Measurements from ENCODE around the gene INSIG2.

Gene INSIG2

DNA sequence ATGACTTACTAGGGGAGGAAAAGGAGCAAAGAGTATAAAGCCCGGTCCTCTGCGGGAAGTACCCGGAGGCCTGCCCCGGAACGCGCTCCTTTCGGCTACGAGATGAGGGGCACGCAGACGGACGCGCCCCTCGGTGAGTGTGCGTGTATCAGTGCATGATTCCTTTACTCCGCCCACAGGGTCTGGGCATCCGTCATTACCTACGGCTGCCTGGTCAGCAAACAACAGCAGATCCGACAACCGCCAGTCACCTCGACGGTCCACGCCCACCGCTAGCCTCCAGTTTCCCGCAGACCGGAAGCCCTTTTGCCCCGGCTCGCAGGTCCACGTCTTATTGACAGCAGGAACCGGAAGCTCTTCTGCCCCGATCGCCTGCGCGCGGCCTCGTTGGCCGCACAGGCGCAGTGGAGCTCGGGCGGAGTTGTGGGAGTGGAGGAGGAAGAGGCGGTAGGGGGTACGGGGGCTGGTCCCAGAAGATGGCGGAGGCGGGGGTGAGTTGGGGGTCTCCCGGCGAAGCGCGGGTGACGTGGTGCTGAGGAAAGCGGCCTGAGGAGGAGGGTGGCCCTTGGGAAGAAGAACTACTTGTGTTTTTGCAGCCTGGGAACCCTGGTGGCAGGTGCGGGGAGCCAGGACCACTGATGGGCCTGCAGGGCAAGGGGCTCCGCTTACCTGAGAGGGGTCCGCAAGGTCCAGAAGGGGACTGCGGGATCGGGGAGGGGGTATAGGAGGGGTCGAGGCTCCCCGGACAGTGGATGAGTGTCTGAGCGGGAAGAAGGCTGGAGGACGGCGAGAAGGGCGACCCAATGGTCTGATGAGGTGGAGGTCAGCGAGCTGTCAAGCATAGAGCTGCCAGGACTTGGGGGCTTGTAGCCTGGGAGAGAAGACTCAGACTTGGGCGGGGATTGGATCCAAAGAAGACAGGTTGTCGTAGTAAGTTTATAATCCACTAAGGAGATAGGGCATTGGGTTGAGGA is at the start of gene INSIG2:
INSIG2 (plus strand) TSS at position 421 of the 974 bp plus-strand sequence. CDS start 8,086 bp downstream, outside the sequence.
- Histone ChIP-seq H3K4me3 (ENCODE audit: low read depth, low read length) (peak within 1 kb of the TSS; percentile 90), H3K9ac (ENCODE audit: low read depth, low read length) (peak within 1 kb of the TSS; percentile 74), H3K36me3 (ENCODE audit: control insufficient read depth, insufficient read depth, low read length) (no peaks in the 10 kb centered on the region), H3K9me3 (ENCODE audit: control insufficient read depth, insufficient read depth, low read length) (no peaks in the 10 kb centered on the region), H3K27me3 (ENCODE audit: control insufficient read depth, insufficient read depth, low read length) (no peaks in the 10 kb centered on the region), H3K4me1 (ENCODE audit: control insufficient read depth, insufficient read depth, low read length) (peaks cover 2% of the 10 kb centered on the region)

DNA sequence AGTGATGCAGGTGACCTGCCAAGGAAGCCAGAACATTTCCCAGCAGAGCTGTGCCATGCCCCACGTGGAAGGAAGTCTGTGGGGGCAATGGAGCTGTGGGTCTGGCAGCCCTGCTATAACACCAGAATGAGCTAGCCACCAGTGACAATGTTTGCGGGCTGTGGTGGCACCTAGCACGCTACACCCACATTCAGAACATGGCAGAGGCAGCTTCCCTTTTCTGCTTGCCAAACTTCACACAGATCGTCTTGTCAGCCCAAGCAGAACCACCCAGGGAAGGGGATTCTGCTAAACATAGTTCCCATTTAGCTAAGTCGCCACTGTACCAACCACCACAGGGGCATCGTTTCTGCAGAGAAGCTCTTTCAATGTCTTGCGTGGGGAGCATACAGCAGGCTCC is 47.4 kb upstream of the INSIG2 start:
- no peaks in the 10 kb centered on the region for H3K36me3 ChIP-seq (ENCODE audit: control insufficient read depth, insufficient read depth, low read length)
- no peak overlapping the region for H3K4me3 ChIP-seq (ENCODE audit: low read depth, low read length)
- H3K27me3 ChIP-seq (ENCODE audit: control insufficient read depth, insufficient read depth, low read length), result no peaks in the 10 kb centered on the region
- no peak overlapping the region for H3K9ac ChIP-seq (ENCODE audit: low read depth, low read length)
- H3K4me1 ChIP-seq (ENCODE audit: control insufficient read depth, insufficient read depth, low read length), result no peaks in the 10 kb centered on the region
- H3K9me3 ChIP-seq (ENCODE audit: control insufficient read depth, insufficient read depth, low read length), result no peaks in the 10 kb centered on the region

DNA sequence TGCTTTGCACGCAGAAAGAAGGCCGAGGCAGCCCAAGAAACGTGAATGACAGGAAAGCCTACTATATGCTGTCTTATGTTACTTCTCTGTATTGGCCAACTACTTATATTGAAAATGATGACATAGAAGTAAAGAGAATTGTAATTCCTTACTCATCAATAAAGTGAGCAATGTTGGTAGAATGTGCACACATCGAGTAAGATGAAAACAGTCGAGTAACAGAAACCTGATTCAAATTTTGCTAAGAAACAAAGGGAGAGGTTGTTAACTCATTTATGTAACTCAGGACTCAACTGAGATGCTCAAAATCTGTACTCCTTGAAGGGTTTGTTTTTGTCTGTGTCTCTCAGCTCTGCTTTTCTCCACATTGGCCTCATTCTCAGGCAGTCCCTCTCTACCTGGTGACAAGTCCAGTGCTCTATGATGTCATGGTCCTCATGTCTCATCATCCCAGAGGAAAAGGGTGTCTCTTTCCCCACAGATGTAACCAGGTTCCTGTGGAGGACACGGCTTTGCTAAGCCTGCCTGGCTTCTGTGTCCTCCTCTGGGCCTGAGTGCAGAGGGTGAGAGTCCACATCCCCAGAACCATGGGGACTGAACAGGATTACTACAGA is 44.1 kb upstream of the INSIG2 start:
- no peaks in the 10 kb centered on the region for H3K36me3 ChIP-seq (ENCODE audit: control insufficient read depth, insufficient read depth, low read length)
- H3K4me1 ChIP-seq (ENCODE audit: control insufficient read depth, insufficient read depth, low read length), result no peaks in the 10 kb centered on the region
- H3K9ac ChIP-seq (ENCODE audit: low read depth, low read length), result no peak overlapping the region
- H3K4me3 ChIP-seq (ENCODE audit: low read depth, low read length), result no peak overlapping the region
- no peaks in the 10 kb centered on the region for H3K27me3 ChIP-seq (ENCODE audit: control insufficient read depth, insufficient read depth, low read length)
- H3K9me3 ChIP-seq (ENCODE audit: control insufficient read depth, insufficient read depth, low read length), result no peaks in the 10 kb centered on the region

DNA sequence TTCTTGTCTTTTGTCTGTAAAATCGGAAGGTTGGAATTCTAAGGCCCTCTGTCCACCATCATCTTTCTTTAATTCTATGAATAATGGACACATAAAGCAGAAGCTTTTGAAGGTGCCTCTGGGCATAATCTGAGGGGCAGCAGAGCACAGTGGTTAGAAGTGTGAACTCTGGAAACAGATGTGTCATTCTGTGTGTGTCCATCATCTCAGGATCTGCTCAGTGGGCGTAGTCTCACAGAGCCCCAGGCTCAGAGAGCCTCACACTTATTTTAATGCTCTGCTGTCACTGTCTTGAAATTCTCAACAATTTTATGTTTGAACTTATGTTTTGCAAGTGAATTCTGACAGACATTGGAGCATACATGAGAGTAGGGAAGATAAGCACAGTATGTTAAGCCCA is 43.4 kb upstream of the INSIG2 start:
- Histone ChIP-seq H3K27me3 (ENCODE audit: control insufficient read depth, insufficient read depth, low read length) (no peaks in the 10 kb centered on the region), H3K4me3 (ENCODE audit: low read depth, low read length) (no peak overlapping the region), H3K36me3 (ENCODE audit: control insufficient read depth, insufficient read depth, low read length) (no peaks in the 10 kb centered on the region), H3K4me1 (ENCODE audit: control insufficient read depth, insufficient read depth, low read length) (no peaks in the 10 kb centered on the region), H3K9me3 (ENCODE audit: control insufficient read depth, insufficient read depth, low read length) (no peaks in the 10 kb centered on the region), H3K9ac (ENCODE audit: low read depth, low read length) (no peak overlapping the region)

DNA sequence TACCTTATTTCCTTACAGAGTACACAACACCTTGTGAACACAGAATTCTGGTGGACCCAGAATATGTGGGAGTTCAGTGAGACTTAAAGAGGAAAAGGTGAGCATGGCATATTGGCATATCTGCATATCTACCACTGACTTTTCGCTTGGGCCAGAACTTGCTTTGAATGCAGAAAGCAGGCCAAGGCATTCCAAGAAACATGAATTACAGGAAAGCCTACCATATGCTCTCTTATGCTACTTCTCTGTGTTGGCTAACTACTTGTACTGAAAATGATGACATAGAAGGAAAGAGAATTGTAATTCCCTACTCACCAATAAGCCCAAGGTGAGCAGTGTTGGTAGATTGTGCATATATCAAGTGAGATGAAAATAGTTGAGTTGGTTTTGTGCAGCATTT is 43.0 kb upstream of the INSIG2 start:
- H3K4me1 ChIP-seq (ENCODE audit: control insufficient read depth, insufficient read depth, low read length), result no peaks in the 10 kb centered on the region
- H3K9me3 ChIP-seq (ENCODE audit: control insufficient read depth, insufficient read depth, low read length), result no peaks in the 10 kb centered on the region
- no peak overlapping the region for H3K9ac ChIP-seq (ENCODE audit: low read depth, low read length)
- H3K27me3 ChIP-seq (ENCODE audit: control insufficient read depth, insufficient read depth, low read length), result no peaks in the 10 kb centered on the region
- no peaks in the 10 kb centered on the region for H3K36me3 ChIP-seq (ENCODE audit: control insufficient read depth, insufficient read depth, low read length)
- no peak overlapping the region for H3K4me3 ChIP-seq (ENCODE audit: low read depth, low read length)

DNA sequence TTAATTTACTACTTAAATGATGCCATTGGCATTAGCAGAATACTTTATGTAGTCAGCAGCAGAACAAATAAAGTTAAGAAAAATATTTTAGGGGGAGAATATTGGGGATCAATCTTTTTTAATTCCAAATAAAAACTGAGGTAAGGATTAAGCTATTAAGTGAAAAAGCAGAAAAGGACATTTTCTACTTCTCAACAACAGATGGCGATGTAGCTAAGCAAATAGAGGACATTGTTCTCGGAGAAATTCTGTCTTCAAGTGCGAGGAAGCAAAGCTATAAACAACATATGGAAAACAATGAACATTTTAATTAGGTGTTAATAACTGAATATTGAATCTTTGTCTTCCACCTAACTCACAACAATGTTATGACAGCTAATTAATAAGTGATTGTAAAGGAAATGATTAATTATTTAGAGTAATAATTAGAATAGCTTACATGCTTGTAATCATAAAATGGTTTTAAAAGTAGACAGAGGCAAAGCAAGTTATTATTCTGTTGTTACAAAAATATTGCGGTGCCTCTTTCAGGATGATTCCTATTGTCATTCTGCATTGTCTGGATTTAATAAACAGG is 41.5 kb upstream of the INSIG2 start:
- Histone ChIP-seq H3K36me3 (ENCODE audit: control insufficient read depth, insufficient read depth, low read length) (no peaks in the 10 kb centered on the region), H3K9ac (ENCODE audit: low read depth, low read length) (no peak overlapping the region), H3K4me1 (ENCODE audit: control insufficient read depth, insufficient read depth, low read length) (no peaks in the 10 kb centered on the region), H3K27me3 (ENCODE audit: control insufficient read depth, insufficient read depth, low read length) (no peaks in the 10 kb centered on the region), H3K4me3 (ENCODE audit: low read depth, low read length) (no peak overlapping the region), H3K9me3 (ENCODE audit: control insufficient read depth, insufficient read depth, low read length) (no peaks in the 10 kb centered on the region)

DNA sequence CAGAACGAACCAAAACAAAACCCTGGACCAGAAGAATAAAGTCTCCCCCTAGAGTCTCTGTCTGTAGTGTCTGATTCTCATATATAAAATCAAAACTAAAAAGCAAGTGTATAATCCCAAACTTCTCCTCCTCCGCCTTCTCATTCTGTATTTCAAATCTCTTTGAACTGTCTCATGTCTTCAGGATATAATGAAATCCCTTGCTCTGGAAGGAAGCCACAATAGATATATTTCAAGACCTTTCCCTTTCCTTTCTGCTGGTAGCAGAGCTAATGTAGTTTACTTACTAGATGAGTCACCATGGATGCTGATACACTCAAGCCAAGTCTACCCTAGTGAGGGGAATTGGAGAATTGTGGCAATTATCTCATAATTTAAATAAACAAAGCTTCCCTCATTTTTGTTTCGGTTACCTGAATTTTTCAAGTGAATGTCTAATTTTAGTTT is 40.9 kb upstream of the INSIG2 start:
- Histone ChIP-seq H3K9me3 (ENCODE audit: control insufficient read depth, insufficient read depth, low read length) (no peaks in the 10 kb centered on the region), H3K9ac (ENCODE audit: low read depth, low read length) (no peak overlapping the region), H3K27me3 (ENCODE audit: control insufficient read depth, insufficient read depth, low read length) (no peaks in the 10 kb centered on the region), H3K4me1 (ENCODE audit: control insufficient read depth, insufficient read depth, low read length) (no peaks in the 10 kb centered on the region), H3K4me3 (ENCODE audit: low read depth, low read length) (no peak overlapping the region), H3K36me3 (ENCODE audit: control insufficient read depth, insufficient read depth, low read length) (no peaks in the 10 kb centered on the region)

DNA sequence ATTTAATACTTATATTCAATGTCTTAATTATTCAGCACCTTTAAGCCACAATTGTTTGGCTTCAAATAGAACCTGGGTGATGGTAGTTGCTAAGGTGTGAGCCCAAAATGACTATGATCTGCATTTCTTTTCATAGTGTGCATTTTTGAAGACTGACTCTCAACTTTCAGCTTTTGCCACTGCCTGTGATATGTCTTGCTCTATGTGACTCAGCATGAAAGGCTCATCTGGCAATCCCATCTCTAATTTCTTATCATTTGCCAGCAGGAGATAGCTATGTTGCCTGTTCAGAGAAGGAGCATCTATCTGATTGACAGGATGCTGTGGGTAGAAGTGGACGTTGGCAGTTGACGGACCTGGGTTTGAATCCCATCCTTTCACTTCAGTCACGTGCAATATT is 39.9 kb upstream of the INSIG2 start:
- H3K36me3 ChIP-seq (ENCODE audit: control insufficient read depth, insufficient read depth, low read length), result no peaks in the 10 kb centered on the region
- H3K9ac ChIP-seq (ENCODE audit: low read depth, low read length), result no peak overlapping the region
- H3K9me3 ChIP-seq (ENCODE audit: control insufficient read depth, insufficient read depth, low read length), result no peaks in the 10 kb centered on the region
- no peaks in the 10 kb centered on the region for H3K4me1 ChIP-seq (ENCODE audit: control insufficient read depth, insufficient read depth, low read length)
- no peaks in the 10 kb centered on the region for H3K27me3 ChIP-seq (ENCODE audit: control insufficient read depth, insufficient read depth, low read length)
- H3K4me3 ChIP-seq (ENCODE audit: low read depth, low read length), result no peak overlapping the region

DNA sequence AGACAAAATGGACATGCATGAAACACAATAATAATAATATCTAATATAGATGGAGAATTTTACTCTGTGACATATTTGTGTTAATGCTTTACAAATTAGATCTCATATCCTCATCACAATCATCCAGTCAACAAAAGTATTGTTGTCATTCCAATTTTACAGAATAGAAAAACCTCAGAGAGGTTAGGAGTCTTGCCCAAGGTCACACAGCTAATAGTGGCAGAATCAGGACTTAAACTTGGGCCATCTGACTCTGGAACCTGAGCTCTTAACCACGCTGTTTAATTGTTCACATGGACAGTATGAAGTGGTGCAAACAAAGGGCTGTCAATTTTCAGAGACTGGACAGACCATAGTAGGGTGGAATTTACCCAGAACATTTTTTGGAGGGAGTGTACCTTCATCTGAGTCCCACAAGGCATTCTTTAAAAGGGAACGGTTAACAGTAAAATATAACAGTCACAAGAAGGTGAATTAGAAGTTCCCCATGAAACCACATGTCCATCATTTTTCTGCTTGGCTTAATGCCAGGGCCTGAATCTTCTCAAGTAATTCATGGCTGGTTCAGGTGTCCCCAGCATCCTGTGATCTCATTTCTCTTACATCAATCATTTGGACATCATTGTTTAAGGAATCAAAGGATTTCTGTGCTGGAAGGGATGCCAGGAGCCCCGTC is 39.0 kb upstream of the INSIG2 start:
- H3K9ac ChIP-seq (ENCODE audit: low read depth, low read length), result no peak overlapping the region
- H3K27me3 ChIP-seq (ENCODE audit: control insufficient read depth, insufficient read depth, low read length), result no peaks in the 10 kb centered on the region
- no peak overlapping the region for H3K4me3 ChIP-seq (ENCODE audit: low read depth, low read length)
- no peaks in the 10 kb centered on the region for H3K9me3 ChIP-seq (ENCODE audit: control insufficient read depth, insufficient read depth, low read length)
- no peaks in the 10 kb centered on the region for H3K36me3 ChIP-seq (ENCODE audit: control insufficient read depth, insufficient read depth, low read length)
- no peaks in the 10 kb centered on the region for H3K4me1 ChIP-seq (ENCODE audit: control insufficient read depth, insufficient read depth, low read length)

DNA sequence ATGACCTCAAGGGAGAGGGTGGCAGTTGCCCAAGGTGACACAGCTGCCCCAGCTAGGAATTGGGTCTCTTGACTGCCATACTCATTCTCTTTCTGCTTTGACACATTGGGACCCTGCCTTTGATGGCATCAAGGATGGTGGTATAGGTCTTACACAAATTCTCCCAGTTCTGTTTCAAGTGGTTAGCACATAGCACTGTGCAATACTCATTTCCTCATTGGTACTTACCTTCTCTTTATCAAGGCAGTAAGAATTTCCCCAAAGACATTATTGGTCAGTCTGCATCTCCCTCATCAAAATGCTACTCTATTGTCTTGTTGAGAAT is 38.5 kb upstream of the INSIG2 start:
- Histone ChIP-seq H3K4me3 (ENCODE audit: low read depth, low read length) (no peak overlapping the region), H3K4me1 (ENCODE audit: control insufficient read depth, insufficient read depth, low read length) (no peaks in the 10 kb centered on the region), H3K36me3 (ENCODE audit: control insufficient read depth, insufficient read depth, low read length) (no peaks in the 10 kb centered on the region), H3K9ac (ENCODE audit: low read depth, low read length) (no peak overlapping the region), H3K9me3 (ENCODE audit: control insufficient read depth, insufficient read depth, low read length) (no peaks in the 10 kb centered on the region), H3K27me3 (ENCODE audit: control insufficient read depth, insufficient read depth, low read length) (no peaks in the 10 kb centered on the region)

DNA sequence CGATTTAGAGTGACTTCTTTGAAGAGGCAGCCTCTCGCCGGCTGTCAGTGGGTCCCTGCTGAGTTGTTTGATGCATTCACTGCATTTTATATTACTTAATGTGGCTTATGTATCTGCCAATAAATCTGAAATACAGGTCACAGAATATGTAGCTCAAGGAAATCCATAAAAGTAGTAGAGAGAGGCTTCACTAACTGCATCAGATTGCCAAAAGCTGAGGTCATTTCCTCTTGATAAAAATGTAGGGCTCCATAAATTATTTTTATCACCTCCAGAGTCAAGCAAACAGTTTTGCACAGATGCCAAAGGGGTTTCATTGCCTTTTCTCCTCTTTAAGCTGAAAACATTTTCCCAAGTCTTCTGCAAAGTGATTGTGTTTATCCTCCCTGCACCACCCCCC is 37.9 kb upstream of the INSIG2 start:
- Histone ChIP-seq H3K36me3 (ENCODE audit: control insufficient read depth, insufficient read depth, low read length) (no peaks in the 10 kb centered on the region), H3K9me3 (ENCODE audit: control insufficient read depth, insufficient read depth, low read length) (no peaks in the 10 kb centered on the region), H3K4me1 (ENCODE audit: control insufficient read depth, insufficient read depth, low read length) (no peaks in the 10 kb centered on the region), H3K9ac (ENCODE audit: low read depth, low read length) (no peak overlapping the region), H3K4me3 (ENCODE audit: low read depth, low read length) (no peak overlapping the region), H3K27me3 (ENCODE audit: control insufficient read depth, insufficient read depth, low read length) (no peaks in the 10 kb centered on the region)

All from iPS-15b (cell line).